SK-N-SH (cell line): Measurements from ENCODE around the gene FRRS1L. TPM values are rescaled to one million over a fixed set of nuclear protein-coding genes. Genes with fewer than 3 reads are reported as not detected.

ENCODE experiments used
- CTCF ChIA-PET: fragments of 300-600, 350-600 bp; formaldehyde crosslinking; extraction: SDS; loops from one replicate; lab custom pipeline; 2021; lab: Yijun Ruan, JAX
- POLR2A ChIA-PET: fragments of 350-600 bp; sonication (Branson Sonifier 250); formaldehyde crosslinking; extraction: SDS; loops from one replicate; lab custom pipeline; 2020; ENCODE audit warnings: antibody characterized with exemption, inconsistent platforms; lab: Yijun Ruan, JAX
- DNase-seq: peaks from one replicate; pipeline ENCODE4 v3.0.0; 2012
- H2AFZ ChIP-seq: fragments of 200-600 bp; sonication (generic); 2 replicates; pipeline ENCODE4 v1.8.1; 2016; ENCODE audit warnings: antibody characterized with exemption, mild to moderate bottlenecking, low read depth
- H3F3A ChIP-seq: fragments of 200-600 bp; sonication (generic); replicated peaks from 2 replicates; pipeline ENCODE3; 2016; ENCODE audit warnings: antibody characterized with exemption, mild to moderate bottlenecking; ENCODE audit not compliant: insufficient read depth
- H3K27ac ChIP-seq, 2 experiments: fragments of 200-500 bp in 1 of 2; fragments of 200-600 bp in 1 of 2; sonication (Bioruptor generic) in 1 of 2; sonication (generic), shearing (Covaris generic) in 1 of 2; 2 replicates each; pipeline versions ENCODE4 v1.5.1 to v1.6.1; 2014 to 2016; ENCODE audit warnings: low read depth in 2 of 2, inconsistent platforms in 1 of 2, low read length in 1 of 2, mild to moderate bottlenecking in 1 of 2, mixed read lengths in 1 of 2
- H3K27me3 ChIP-seq: fragments of 200-600 bp; sonication (generic), shearing (Covaris generic); 2 replicates; pipeline ENCODE4 v1.6.1; 2016; ENCODE audit warnings: mixed run types; ENCODE audit not compliant: insufficient read depth
- H3K36me3 ChIP-seq, 2 experiments: fragments of 200-500 bp in 1 of 2; fragments of 200-600 bp in 1 of 2; sonication (Bioruptor generic) in 1 of 2; sonication (generic) in 1 of 2; replicated peaks in 1 of 2; 2 replicates each; pipeline versions ENCODE3 to v1.5.1; 2014 to 2016; ENCODE audit warnings: low read length in 1 of 2, mild to moderate bottlenecking in 1 of 2; ENCODE audit not compliant: insufficient read depth in 2 of 2, control insufficient read depth in 1 of 2
- H3K4me1 ChIP-seq, 2 experiments: fragments of 200-500 bp in 1 of 2; fragments of 200-600 bp in 1 of 2; sonication (Bioruptor generic) in 1 of 2; sonication (generic), shearing (Covaris generic) in 1 of 2; 2 replicates each; pipeline versions ENCODE4 v1.5.1 to v1.6.1; 2014 to 2016; ENCODE audit warnings: low read depth in 1 of 2, low read length in 1 of 2, mixed run types in 1 of 2; ENCODE audit not compliant: insufficient read depth in 2 of 2, control insufficient read depth in 1 of 2
- H3K4me2 ChIP-seq: fragments of 200-600 bp; sonication (generic), shearing (Covaris generic); 2 replicates; pipeline ENCODE4 v1.6.1; 2017; ENCODE audit warnings: mixed run types
- H3K4me3 ChIP-seq, 2 experiments: fragments of 200-500 bp in 1 of 2; fragments of 200-600 bp in 1 of 2; sonication (Bioruptor generic) in 1 of 2; sonication (generic), shearing (Covaris generic) in 1 of 2; 2 replicates each; pipeline versions ENCODE4 v1.5.1 to v1.8.1; 2014 to 2016; ENCODE audit warnings: low read depth in 2 of 2, inconsistent platforms in 1 of 2, low read length in 1 of 2, mild to moderate bottlenecking in 1 of 2, mixed read lengths in 1 of 2, moderate library complexity in 1 of 2
- H3K79me2 ChIP-seq: fragments of 200-600 bp; sonication (generic); 2 replicates; pipeline ENCODE4 v1.8.1; 2017; ENCODE audit warnings: mild to moderate bottlenecking; ENCODE audit not compliant: insufficient read depth
- H3K9ac ChIP-seq: fragments of 200-600 bp; sonication (generic); 2 replicates; pipeline ENCODE4 v1.6.1; 2017; ENCODE audit warnings: mixed run types
- H3K9me2 ChIP-seq: fragments of 200-600 bp; sonication (generic); 2 replicates; pipeline ENCODE4 v1.6.1; 2017; ENCODE audit warnings: mixed run types
- H3K9me3 ChIP-seq: fragments of 200-600 bp; sonication (generic); 2 replicates; pipeline ENCODE4 v1.6.1; 2017; ENCODE audit warnings: mixed run types, mild to moderate bottlenecking, moderate library complexity
- H4K20me1 ChIP-seq: fragments of 200-600 bp; sonication (generic); 2 replicates; pipeline ENCODE4 v1.6.1; 2017; ENCODE audit warnings: mild to moderate bottlenecking, mixed run types; ENCODE audit not compliant: insufficient read depth
- ELF1 ChIP-seq: IDR thresholded peaks from 2 replicates; pipeline ENCODE4 v1.4.0; 2012
- FOXM1 ChIP-seq: IDR thresholded peaks from 2 replicates; pipeline ENCODE4 v1.4.0; 2012; ENCODE audit warnings: low read depth, mild to moderate bottlenecking
- JUND ChIP-seq: IDR thresholded peaks from 2 replicates; pipeline ENCODE4 v1.4.0; 2012
- RFX5 ChIP-seq: IDR thresholded peaks from 2 replicates; pipeline ENCODE4 v1.6.1; 2012; ENCODE audit warnings: mild to moderate bottlenecking, improper control_type of control experiment, low read length
- RXRA ChIP-seq: IDR thresholded peaks from 2 replicates; pipeline ENCODE4 v1.4.0; 2012; ENCODE audit warnings: low read depth, mild to moderate bottlenecking, borderline replicate concordance
- TEAD4 ChIP-seq: IDR thresholded peaks from 2 replicates; pipeline ENCODE4 v1.4.0; 2012; ENCODE audit warnings: mild to moderate bottlenecking, borderline replicate concordance; ENCODE audit not compliant: insufficient read depth
- WGBS: methylation state at CpG from one replicate; pipeline ENCODE4 v1.1.6; 2017; ENCODE audit warnings: low lambda C conversion rate; 5-methylcytosine and 5-hydroxymethylcytosine counted together
- polyA plus RNA-seq, 3 experiments: library from polyadenylated mRNA; depleted of rRNA; stranded (reverse); fragments of >200 nt; gene quantifications; 2 replicates each; pipeline ENCODE4 v1.2.3, GENCODE V29; 2012
- TF ChIP-seq, protein P1 (sequence below): IDR thresholded peaks from 2 replicates; pipeline ENCODE4 v1.4.0; 2012; ENCODE audit warnings: low read depth, borderline replicate concordance
- TF ChIP-seq, protein P2 (sequence below): fragments of 150-350 bp; IDR thresholded peaks from 2 replicates; pipeline ENCODE4 v1.6.1; 2017; ENCODE audit warnings: antibody characterized with exemption, low read length, low read depth, borderline replicate concordance
- TF ChIP-seq, protein P3 (sequence below): IDR thresholded peaks from 2 replicates; pipeline ENCODE4 v1.6.1; 2012; ENCODE audit warnings: mild to moderate bottlenecking, low read depth, low read length, moderate library complexity
- TF ChIP-seq, protein P4 (sequence below): IDR thresholded peaks from 2 replicates; pipeline ENCODE4 v1.4.0; 2012; ENCODE audit warnings: low read depth, borderline replicate concordance
- TF ChIP-seq, protein P5 (sequence below): IDR thresholded peaks from 2 replicates; pipeline ENCODE4; 2012

Gene FRRS1L
- polyA plus RNA-seq, 1 of the 3 experiments (the other 2 are of a cell fraction): 3.7 TPM

DNA sequence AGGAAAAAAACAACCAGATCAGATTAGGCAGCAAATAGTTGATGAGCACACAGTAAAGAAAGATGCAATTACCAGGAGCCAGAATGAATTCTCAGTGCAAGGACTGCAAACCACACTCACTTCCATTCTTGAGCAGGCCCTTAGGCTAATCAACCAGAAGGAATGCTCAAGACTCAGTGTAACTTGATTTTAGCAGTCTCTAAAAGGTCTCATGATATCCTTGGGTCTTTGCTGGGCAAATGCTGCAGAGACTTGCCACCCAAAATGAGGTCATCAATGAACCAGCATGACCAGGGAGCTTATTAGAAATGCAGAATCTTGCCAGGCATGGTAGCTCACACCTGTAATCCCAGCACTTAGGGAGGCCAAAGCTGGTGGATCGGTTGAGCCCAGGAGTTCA, 27.2 kb downstream of the FRRS1L start:
- ChIA-PET CTCF (interaction anchor here (0.6 to 1.0 kb wide), 2 partner anchors 20 to 59 kb away, joined by 3 to 4 read pairs; no protein-coding TSS in a partner anchor), POLR2A (no interaction called here)
- H3K36me3 ChIP-seq: no peaks in the 10 kb centered on the region
- no peak overlapping the region for H3K9ac ChIP-seq
- peaks cover 0 to 3% of the 10 kb centered on the region in 2 experiments; a peak in 1 of 4 replicates for H3K4me1 ChIP-seq
- no peaks in the 10 kb centered on the region for H4K20me1 ChIP-seq
- no peaks in the 10 kb centered on the region for H3K9me2 ChIP-seq
- TF ChIP-seq RFX5 (no peak), JUND (no peak), TEAD4 (no peak), FOXM1 (no peak), ELF1 (no peak)
- TF ChIP-seq, protein P1, sequence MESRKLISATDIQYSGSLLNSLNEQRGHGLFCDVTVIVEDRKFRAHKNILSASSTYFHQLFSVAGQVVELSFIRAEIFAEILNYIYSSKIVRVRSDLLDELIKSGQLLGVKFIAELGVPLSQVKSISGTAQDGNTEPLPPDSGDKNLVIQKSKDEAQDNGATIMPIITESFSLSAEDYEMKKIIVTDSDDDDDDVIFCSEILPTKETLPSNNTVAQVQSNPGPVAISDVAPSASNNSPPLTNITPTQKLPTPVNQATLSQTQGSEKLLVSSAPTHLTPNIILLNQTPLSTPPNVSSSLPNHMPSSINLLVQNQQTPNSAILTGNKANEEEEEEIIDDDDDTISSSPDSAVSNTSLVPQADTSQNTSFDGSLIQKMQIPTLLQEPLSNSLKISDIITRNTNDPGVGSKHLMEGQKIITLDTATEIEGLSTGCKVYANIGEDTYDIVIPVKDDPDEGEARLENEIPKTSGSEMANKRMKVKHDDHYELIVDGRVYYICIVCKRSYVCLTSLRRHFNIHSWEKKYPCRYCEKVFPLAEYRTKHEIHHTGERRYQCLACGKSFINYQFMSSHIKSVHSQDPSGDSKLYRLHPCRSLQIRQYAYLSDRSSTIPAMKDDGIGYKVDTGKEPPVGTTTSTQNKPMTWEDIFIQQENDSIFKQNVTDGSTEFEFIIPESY: no peak
- TF ChIP-seq, protein P2, sequence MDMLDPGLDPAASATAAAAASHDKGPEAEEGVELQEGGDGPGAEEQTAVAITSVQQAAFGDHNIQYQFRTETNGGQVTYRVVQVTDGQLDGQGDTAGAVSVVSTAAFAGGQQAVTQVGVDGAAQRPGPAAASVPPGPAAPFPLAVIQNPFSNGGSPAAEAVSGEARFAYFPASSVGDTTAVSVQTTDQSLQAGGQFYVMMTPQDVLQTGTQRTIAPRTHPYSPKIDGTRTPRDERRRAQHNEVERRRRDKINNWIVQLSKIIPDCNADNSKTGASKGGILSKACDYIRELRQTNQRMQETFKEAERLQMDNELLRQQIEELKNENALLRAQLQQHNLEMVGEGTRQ: no peak
- TF ChIP-seq, protein P3, sequence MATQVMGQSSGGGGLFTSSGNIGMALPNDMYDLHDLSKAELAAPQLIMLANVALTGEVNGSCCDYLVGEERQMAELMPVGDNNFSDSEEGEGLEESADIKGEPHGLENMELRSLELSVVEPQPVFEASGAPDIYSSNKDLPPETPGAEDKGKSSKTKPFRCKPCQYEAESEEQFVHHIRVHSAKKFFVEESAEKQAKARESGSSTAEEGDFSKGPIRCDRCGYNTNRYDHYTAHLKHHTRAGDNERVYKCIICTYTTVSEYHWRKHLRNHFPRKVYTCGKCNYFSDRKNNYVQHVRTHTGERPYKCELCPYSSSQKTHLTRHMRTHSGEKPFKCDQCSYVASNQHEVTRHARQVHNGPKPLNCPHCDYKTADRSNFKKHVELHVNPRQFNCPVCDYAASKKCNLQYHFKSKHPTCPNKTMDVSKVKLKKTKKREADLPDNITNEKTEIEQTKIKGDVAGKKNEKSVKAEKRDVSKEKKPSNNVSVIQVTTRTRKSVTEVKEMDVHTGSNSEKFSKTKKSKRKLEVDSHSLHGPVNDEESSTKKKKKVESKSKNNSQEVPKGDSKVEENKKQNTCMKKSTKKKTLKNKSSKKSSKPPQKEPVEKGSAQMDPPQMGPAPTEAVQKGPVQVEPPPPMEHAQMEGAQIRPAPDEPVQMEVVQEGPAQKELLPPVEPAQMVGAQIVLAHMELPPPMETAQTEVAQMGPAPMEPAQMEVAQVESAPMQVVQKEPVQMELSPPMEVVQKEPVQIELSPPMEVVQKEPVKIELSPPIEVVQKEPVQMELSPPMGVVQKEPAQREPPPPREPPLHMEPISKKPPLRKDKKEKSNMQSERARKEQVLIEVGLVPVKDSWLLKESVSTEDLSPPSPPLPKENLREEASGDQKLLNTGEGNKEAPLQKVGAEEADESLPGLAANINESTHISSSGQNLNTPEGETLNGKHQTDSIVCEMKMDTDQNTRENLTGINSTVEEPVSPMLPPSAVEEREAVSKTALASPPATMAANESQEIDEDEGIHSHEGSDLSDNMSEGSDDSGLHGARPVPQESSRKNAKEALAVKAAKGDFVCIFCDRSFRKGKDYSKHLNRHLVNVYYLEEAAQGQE: no peak
- TF ChIP-seq, protein P4, sequence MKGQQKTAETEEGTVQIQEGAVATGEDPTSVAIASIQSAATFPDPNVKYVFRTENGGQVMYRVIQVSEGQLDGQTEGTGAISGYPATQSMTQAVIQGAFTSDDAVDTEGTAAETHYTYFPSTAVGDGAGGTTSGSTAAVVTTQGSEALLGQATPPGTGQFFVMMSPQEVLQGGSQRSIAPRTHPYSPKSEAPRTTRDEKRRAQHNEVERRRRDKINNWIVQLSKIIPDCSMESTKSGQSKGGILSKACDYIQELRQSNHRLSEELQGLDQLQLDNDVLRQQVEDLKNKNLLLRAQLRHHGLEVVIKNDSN: no peak
- H2AFZ ChIP-seq: no peak overlapping the region
- no peak overlapping the region for H3K4me3 ChIP-seq
- 100% methylated on average over 1 of the region's 1 CpG for WGBS
- H3K79me2 ChIP-seq: no peaks in the 10 kb centered on the region
- H3K27me3 ChIP-seq: no peaks in the 10 kb centered on the region
- H3K9me3 ChIP-seq: no peaks in the 10 kb centered on the region
- H3F3A ChIP-seq: no peaks in the 10 kb centered on the region
- H3K27ac ChIP-seq: no peak overlapping the region
- no peak overlapping the region for H3K4me2 ChIP-seq
- no peak for DNase-seq

DNA sequence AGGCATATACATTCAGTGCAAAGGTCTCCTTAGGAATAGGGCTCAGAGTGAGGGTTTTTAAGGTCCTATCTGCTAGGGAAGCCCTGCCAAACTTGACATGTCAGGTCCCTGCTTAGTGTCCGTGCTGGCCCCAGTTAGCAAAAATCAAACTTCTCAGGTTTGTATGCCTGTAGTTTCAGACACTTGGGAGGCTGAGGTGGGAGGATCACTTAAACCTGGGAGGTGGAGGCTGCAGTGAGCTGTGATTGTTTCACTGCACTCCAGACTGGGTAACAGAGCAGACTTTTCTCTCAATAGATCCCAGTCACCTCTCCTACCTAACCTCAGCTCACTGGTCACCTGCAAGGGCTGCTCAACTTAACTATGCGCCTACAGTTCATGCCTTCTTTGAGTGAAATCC, 28.6 kb downstream of the FRRS1L start:
- Histone ChIP-seq H2AFZ (no peak overlapping the region), H3K27ac (no peak overlapping the region), H4K20me1 (no peaks in the 10 kb centered on the region), H3K36me3 (no peaks in the 10 kb centered on the region), H3K27me3 (no peaks in the 10 kb centered on the region), H3K9ac (no peak overlapping the region), H3K4me3 (no peak overlapping the region), H3F3A (no peaks in the 10 kb centered on the region), H3K4me1 (no peaks in the 10 kb centered on the region), H3K9me2 (no peaks in the 10 kb centered on the region), H3K4me2 (no peak overlapping the region), H3K79me2 (no peaks in the 10 kb centered on the region), H3K9me3 (no peaks in the 10 kb centered on the region)
- 73% methylated on average over 2 of the region's 2 CpGs for WGBS
- TF ChIP-seq FOXM1: no peak
- TF ChIP-seq, protein P5, sequence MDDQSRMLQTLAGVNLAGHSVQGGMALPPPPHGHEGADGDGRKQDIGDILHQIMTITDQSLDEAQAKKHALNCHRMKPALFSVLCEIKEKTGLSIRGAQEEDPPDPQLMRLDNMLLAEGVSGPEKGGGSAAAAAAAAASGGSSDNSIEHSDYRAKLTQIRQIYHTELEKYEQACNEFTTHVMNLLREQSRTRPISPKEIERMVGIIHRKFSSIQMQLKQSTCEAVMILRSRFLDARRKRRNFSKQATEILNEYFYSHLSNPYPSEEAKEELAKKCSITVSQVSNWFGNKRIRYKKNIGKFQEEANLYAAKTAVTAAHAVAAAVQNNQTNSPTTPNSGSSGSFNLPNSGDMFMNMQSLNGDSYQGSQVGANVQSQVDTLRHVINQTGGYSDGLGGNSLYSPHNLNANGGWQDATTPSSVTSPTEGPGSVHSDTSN: no peak
- no peak for TF ChIP-seq RXRA
- ChIA-PET POLR2A (no interaction called here), CTCF (no interaction called here)
- no peak for DNase-seq
